GM23338 (cell line): ENCODE results near the gene DIPK2B.

Source experiments
- CTCF ChIP-seq, 2 experiments: fragments of 200-600 bp in 1 of 2; sonication (generic) in 1 of 2; conservative IDR thresholded peaks; 2 replicates each; pipeline versions ENCODE4 v1.5.1 to v1.6.1; 2016 to 2017; ENCODE audit warnings: antibody characterized with exemption in 2 of 2, low read depth in 2 of 2, mild to moderate bottlenecking in 2 of 2, moderate library complexity in 1 of 2
- EZH2 ChIP-seq: fragments of 200-600 bp; sonication (generic); IDR thresholded peaks from one replicate; pipeline ENCODE4 v1.8.0; 2017; ENCODE audit warnings: antibody characterized with exemption, mild to moderate bottlenecking, low read depth; ENCODE audit not compliant: unreplicated experiment
- JUNB ChIP-seq: IDR thresholded peaks from one replicate; pipeline ENCODE4 v1.6.1; 2016; ENCODE audit warnings: antibody characterized with exemption; ENCODE audit not compliant: unreplicated experiment
- POLR2AphosphoS5 ChIP-seq: IDR thresholded peaks from 2 replicates; pipeline ENCODE4 v1.6.1; 2016; ENCODE audit warnings: antibody characterized with exemption, low read depth
- REST ChIP-seq: IDR thresholded peaks from one replicate; pipeline ENCODE4 v1.6.1; 2018; ENCODE audit warnings: antibody characterized with exemption; ENCODE audit not compliant: unreplicated experiment
- STAT1 ChIP-seq: IDR thresholded peaks from one replicate; pipeline ENCODE4 v1.6.1; 2016; ENCODE audit warnings: antibody characterized with exemption; ENCODE audit not compliant: unreplicated experiment
- ZNF462 ChIP-seq: fragments of 250-450 bp; sonication (Bioruptor Pico); IDR thresholded peaks from 2 replicates; pipeline ENCODE4 v1.5.0; 2020; ENCODE audit warnings: mild to moderate bottlenecking, moderate library complexity

GRCh38 chrX:45166781-45167180, 33.9 kb downstream of the DIPK2B start:
- TF ChIP-seq CTCF (conservative IDR thresholded peaks at IDR 0.05; ENCODE audit: low read depth in 2 of 2) (no peak), STAT1 (no peak), REST (no peak), EZH2 (no peak), POLR2AphosphoS5 (no peak), ZNF462 (CRISPR knock-in tag) (no peak), JUNB (no peak)
